GM23338 (cell line): Measurements from ENCODE around the gene FKBP2. TPM values are rescaled to one million over a fixed set of nuclear protein-coding genes. Genes with fewer than 3 reads are reported as not detected.

Source experiments
- ATAC-seq: fragments of 200-7000 bp; cut with Tn5 transposase; 3 replicates; pipeline ENCODE4 v1.9.1; 2020
- DNase-seq: peaks from one replicate; pipeline ENCODE4 v3.0.0-alpha.2; 2015; ENCODE audit warnings: low spot score
- H2AFZ ChIP-seq: fragments of 200-600 bp; sonication (generic); 2 replicates; pipeline ENCODE4 v1.8.0; 2016; ENCODE audit warnings: antibody characterized with exemption, mild to moderate bottlenecking, moderate library complexity
- H3F3A ChIP-seq: fragments of 200-600 bp; sonication (generic); replicated peaks from 2 replicates; pipeline ENCODE4 v1.8.0; 2017; ENCODE audit warnings: antibody characterized with exemption, mixed run types, low read depth
- H3K27ac ChIP-seq: fragments of 200-600 bp; sonication (generic); 2 replicates; pipeline ENCODE4 v1.6.1; 2016; ENCODE audit warnings: low read depth
- H3K27me3 ChIP-seq: fragments of 200-600 bp; sonication (generic); 2 replicates; pipeline ENCODE4 v1.8.0; 2016; ENCODE audit warnings: mild to moderate bottlenecking, mixed run types, moderate library complexity; ENCODE audit not compliant: insufficient read depth
- H3K36me3 ChIP-seq: fragments of 200-600 bp; sonication (generic); 2 replicates; pipeline ENCODE4 v1.8.0; 2016; ENCODE audit warnings: mild to moderate bottlenecking; ENCODE audit not compliant: insufficient read depth
- H3K4me1 ChIP-seq: fragments of 200-600 bp; sonication (generic); 2 replicates; pipeline ENCODE4 v1.8.0; 2016; ENCODE audit warnings: mild to moderate bottlenecking, moderate library complexity; ENCODE audit not compliant: insufficient read depth
- H3K4me2 ChIP-seq: fragments of 200-600 bp; sonication (generic); 2 replicates; pipeline ENCODE4 v1.7.1; 2017; ENCODE audit warnings: mixed run types
- H3K4me3 ChIP-seq: fragments of 200-600 bp; sonication (generic); 2 replicates; pipeline ENCODE4 v1.6.1; 2016; ENCODE audit warnings: mixed run types
- H3K79me2 ChIP-seq: fragments of 200-600 bp; sonication (generic); replicated peaks from 2 replicates; pipeline ENCODE4 v1.8.0; 2017; ENCODE audit warnings: mild to moderate bottlenecking; ENCODE audit not compliant: insufficient read depth
- H3K9me2 ChIP-seq: fragments of 200-600 bp; sonication (generic); 2 replicates; pipeline ENCODE4 v1.8.0; 2017; ENCODE audit not compliant: insufficient read depth
- H4K20me1 ChIP-seq: fragments of 200-600 bp; sonication (generic); replicated peaks from 2 replicates; pipeline ENCODE4 v1.8.0; 2017; ENCODE audit warnings: mild to moderate bottlenecking; ENCODE audit not compliant: insufficient read depth
- H3K27ac Mint-ChIP-seq: 2 replicates; pipeline ENCODE4 v1.8.0; 2020; ENCODE audit warnings: inconsistent platforms, mild to moderate bottlenecking, moderate library complexity, mixed read lengths
- H3K27me3 Mint-ChIP-seq: 3 replicates; pipeline ENCODE4 v1.8.0; 2022; ENCODE audit warnings: low read depth, mild to moderate bottlenecking, moderate library complexity, mixed read lengths, inconsistent platforms; ENCODE audit not compliant: insufficient read depth, poor library complexity
- H3K36me3 Mint-ChIP-seq: 3 replicates; pipeline ENCODE4 v1.8.0; 2021; ENCODE audit warnings: low read depth, mild to moderate bottlenecking, inconsistent platforms, moderate library complexity, mixed read lengths
- H3K4me1 Mint-ChIP-seq: 3 replicates; pipeline ENCODE4 v1.8.0; 2020; ENCODE audit warnings: mild to moderate bottlenecking, inconsistent platforms, mixed read lengths
- H3K4me3 Mint-ChIP-seq: 3 replicates; pipeline ENCODE4 v1.8.0; 2021; ENCODE audit warnings: moderate library complexity, mild to moderate bottlenecking, inconsistent platforms, mixed read lengths
- H3K9me3 Mint-ChIP-seq: 3 replicates; pipeline ENCODE4 v1.8.0; 2020; ENCODE audit warnings: moderate library complexity, mild to moderate bottlenecking, inconsistent platforms, mixed read lengths
- CREB1 ChIP-seq: fragments of 250-450 bp; sonication (Bioruptor Pico); IDR thresholded peaks from 2 replicates; pipeline ENCODE4 v1.5.0; 2020; ENCODE audit warnings: low read depth, mild to moderate bottlenecking, moderate library complexity
- EZH2 ChIP-seq: fragments of 200-600 bp; sonication (generic); IDR thresholded peaks from one replicate; pipeline ENCODE4 v1.8.0; 2017; ENCODE audit warnings: antibody characterized with exemption, mild to moderate bottlenecking, low read depth; ENCODE audit not compliant: unreplicated experiment
- EZH2phosphoT487 ChIP-seq: fragments of 200-600 bp; sonication (generic); IDR thresholded peaks from one replicate; pipeline ENCODE4 v1.8.1; 2018; ENCODE audit warnings: antibody characterized with exemption; ENCODE audit not compliant: unreplicated experiment
- JUNB ChIP-seq: IDR thresholded peaks from one replicate; pipeline ENCODE4 v1.6.1; 2016; ENCODE audit warnings: antibody characterized with exemption; ENCODE audit not compliant: unreplicated experiment
- NANOG ChIP-seq: IDR thresholded peaks from 2 replicates; pipeline ENCODE4 v1.6.1; 2016; ENCODE audit warnings: antibody characterized with exemption, borderline replicate concordance
- POLR2AphosphoS5 ChIP-seq: IDR thresholded peaks from 2 replicates; pipeline ENCODE4 v1.6.1; 2016; ENCODE audit warnings: antibody characterized with exemption, low read depth
- STAT1 ChIP-seq: IDR thresholded peaks from one replicate; pipeline ENCODE4 v1.6.1; 2016; ENCODE audit warnings: antibody characterized with exemption; ENCODE audit not compliant: unreplicated experiment
- ZNF114 ChIP-seq: fragments of 250-450 bp; sonication (Bioruptor Pico); IDR thresholded peaks from 2 replicates; pipeline ENCODE4 v1.5.0; 2020; ENCODE audit warnings: mild to moderate bottlenecking, moderate library complexity
- ZNF331 ChIP-seq: fragments of 250-450 bp; sonication (Bioruptor Pico); IDR thresholded peaks from 2 replicates; pipeline ENCODE4 v1.5.0; 2020; ENCODE audit warnings: low read depth, mild to moderate bottlenecking, moderate library complexity
- polyA plus RNA-seq: library from polyadenylated mRNA; unstranded; fragments of >200 nt; fragmentation: Nextera tagmentation; extraction: Ambion mirVana; gene quantifications from 2 replicates; pipeline ENCODE4 v1.2.1, GENCODE V29; 2016
- total RNA-seq: library from RNA; depleted of rRNA; stranded (reverse); fragments of >200 nt; shearing (Covaris generic); gene quantifications from 2 replicates; pipeline ENCODE4 v1.2.3, GENCODE V29; 2014
- TF ChIP-seq, protein P1 (sequence below): IDR thresholded peaks from 2 replicates; pipeline ENCODE4 v1.6.1; 2016; ENCODE audit warnings: antibody characterized with exemption
- TF ChIP-seq, protein P2 (sequence below): IDR thresholded peaks from one replicate; pipeline ENCODE4 v1.6.1; 2018; ENCODE audit warnings: antibody characterized with exemption; ENCODE audit not compliant: unreplicated experiment
- TF ChIP-seq, protein P3 (sequence below), 2 experiments: fragments of 200-600 bp in 1 of 2; sonication (generic) in 1 of 2; conservative IDR thresholded peaks; 2 replicates each; pipeline versions ENCODE4 v1.5.1 to v1.6.1; 2016 to 2017; ENCODE audit warnings: antibody characterized with exemption in 2 of 2, low read depth in 2 of 2, mild to moderate bottlenecking in 2 of 2, moderate library complexity in 1 of 2
- TF ChIP-seq, protein P4 (sequence below): fragments of 250-450 bp; sonication (Bioruptor Pico); IDR thresholded peaks from 2 replicates; pipeline ENCODE4 v1.5.0; 2020; ENCODE audit warnings: mild to moderate bottlenecking, moderate library complexity

Gene FKBP2
- total and polyA plus RNA-seq, 2 experiments from 2014 or later, result 31.4 to 201 TPM

DNA sequence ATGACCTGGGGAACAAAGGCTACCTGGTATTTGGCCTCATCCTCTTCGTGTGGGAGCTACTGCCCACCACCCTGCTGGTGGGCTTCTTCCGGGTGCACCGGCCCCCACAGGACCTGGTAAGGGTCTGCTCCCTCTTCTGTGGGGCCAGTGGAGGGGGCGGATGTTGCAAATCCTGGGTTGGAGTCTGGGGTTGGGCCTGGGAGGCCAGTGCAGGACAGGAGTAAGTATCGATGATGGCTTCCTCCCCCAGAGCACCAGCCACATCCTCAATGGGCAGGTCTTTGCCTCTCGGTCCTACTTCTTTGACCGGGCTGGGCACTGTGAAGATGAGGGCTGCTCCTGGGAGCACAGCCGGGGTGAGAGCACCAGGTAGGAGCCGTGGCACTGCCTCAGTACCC is 47.5 kb downstream of the FKBP2 start:
- Histone ChIP-seq H4K20me1 (peaks cover 1% of the 10 kb centered on the region; the same call in 1 of the 2 replicates), H3K4me2 (no peak overlapping the region), H2AFZ (no peak overlapping the region), H3F3A (peaks cover 13% of the 10 kb centered on the region; the same call in 1 of the 2 replicates), H3K36me3 (no peaks in the 10 kb centered on the region), H3K27ac (no peak overlapping the region), H3K27me3 (peaks cover 55% of the 10 kb centered on the region), H3K79me2 (no peaks in the 10 kb centered on the region), H3K4me1 (peaks cover 8% of the 10 kb centered on the region), H3K9me2 (no peaks in the 10 kb centered on the region), H3K4me3 (no peak overlapping the region)
- H3K4me1 Mint-ChIP-seq, result peaks cover 11% of the 10 kb centered on the region
- ATAC-seq, result no peak
- H3K4me3 Mint-ChIP-seq, result no peak overlapping the region
- peaks cover 50% of the 10 kb centered on the region for H3K27me3 Mint-ChIP-seq
- no peaks in the 10 kb centered on the region; the same call in 1 of the 3 replicates for H3K9me3 Mint-ChIP-seq
- DNase-seq, result no peak
- TF ChIP-seq CREB1 (CRISPR knock-in tag) (no peak), EZH2 (no peak), NANOG (no peak), POLR2AphosphoS5 (no peak), STAT1 (no peak), ZNF114 (CRISPR knock-in tag) (no peak), JUNB (no peak), EZH2phosphoT487 (no peak), ZNF331 (CRISPR knock-in tag) (no peak)
- TF ChIP-seq, protein P1, sequence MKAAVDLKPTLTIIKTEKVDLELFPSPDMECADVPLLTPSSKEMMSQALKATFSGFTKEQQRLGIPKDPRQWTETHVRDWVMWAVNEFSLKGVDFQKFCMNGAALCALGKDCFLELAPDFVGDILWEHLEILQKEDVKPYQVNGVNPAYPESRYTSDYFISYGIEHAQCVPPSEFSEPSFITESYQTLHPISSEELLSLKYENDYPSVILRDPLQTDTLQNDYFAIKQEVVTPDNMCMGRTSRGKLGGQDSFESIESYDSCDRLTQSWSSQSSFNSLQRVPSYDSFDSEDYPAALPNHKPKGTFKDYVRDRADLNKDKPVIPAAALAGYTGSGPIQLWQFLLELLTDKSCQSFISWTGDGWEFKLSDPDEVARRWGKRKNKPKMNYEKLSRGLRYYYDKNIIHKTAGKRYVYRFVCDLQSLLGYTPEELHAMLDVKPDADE, result no peak
- TF ChIP-seq, protein P2, sequence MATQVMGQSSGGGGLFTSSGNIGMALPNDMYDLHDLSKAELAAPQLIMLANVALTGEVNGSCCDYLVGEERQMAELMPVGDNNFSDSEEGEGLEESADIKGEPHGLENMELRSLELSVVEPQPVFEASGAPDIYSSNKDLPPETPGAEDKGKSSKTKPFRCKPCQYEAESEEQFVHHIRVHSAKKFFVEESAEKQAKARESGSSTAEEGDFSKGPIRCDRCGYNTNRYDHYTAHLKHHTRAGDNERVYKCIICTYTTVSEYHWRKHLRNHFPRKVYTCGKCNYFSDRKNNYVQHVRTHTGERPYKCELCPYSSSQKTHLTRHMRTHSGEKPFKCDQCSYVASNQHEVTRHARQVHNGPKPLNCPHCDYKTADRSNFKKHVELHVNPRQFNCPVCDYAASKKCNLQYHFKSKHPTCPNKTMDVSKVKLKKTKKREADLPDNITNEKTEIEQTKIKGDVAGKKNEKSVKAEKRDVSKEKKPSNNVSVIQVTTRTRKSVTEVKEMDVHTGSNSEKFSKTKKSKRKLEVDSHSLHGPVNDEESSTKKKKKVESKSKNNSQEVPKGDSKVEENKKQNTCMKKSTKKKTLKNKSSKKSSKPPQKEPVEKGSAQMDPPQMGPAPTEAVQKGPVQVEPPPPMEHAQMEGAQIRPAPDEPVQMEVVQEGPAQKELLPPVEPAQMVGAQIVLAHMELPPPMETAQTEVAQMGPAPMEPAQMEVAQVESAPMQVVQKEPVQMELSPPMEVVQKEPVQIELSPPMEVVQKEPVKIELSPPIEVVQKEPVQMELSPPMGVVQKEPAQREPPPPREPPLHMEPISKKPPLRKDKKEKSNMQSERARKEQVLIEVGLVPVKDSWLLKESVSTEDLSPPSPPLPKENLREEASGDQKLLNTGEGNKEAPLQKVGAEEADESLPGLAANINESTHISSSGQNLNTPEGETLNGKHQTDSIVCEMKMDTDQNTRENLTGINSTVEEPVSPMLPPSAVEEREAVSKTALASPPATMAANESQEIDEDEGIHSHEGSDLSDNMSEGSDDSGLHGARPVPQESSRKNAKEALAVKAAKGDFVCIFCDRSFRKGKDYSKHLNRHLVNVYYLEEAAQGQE, result no peak
- TF ChIP-seq, protein P3, sequence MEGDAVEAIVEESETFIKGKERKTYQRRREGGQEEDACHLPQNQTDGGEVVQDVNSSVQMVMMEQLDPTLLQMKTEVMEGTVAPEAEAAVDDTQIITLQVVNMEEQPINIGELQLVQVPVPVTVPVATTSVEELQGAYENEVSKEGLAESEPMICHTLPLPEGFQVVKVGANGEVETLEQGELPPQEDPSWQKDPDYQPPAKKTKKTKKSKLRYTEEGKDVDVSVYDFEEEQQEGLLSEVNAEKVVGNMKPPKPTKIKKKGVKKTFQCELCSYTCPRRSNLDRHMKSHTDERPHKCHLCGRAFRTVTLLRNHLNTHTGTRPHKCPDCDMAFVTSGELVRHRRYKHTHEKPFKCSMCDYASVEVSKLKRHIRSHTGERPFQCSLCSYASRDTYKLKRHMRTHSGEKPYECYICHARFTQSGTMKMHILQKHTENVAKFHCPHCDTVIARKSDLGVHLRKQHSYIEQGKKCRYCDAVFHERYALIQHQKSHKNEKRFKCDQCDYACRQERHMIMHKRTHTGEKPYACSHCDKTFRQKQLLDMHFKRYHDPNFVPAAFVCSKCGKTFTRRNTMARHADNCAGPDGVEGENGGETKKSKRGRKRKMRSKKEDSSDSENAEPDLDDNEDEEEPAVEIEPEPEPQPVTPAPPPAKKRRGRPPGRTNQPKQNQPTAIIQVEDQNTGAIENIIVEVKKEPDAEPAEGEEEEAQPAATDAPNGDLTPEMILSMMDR (conservative IDR thresholded peaks at IDR 0.05; ENCODE audit: low read depth in 2 of 2), result no peak
- TF ChIP-seq, protein P4, sequence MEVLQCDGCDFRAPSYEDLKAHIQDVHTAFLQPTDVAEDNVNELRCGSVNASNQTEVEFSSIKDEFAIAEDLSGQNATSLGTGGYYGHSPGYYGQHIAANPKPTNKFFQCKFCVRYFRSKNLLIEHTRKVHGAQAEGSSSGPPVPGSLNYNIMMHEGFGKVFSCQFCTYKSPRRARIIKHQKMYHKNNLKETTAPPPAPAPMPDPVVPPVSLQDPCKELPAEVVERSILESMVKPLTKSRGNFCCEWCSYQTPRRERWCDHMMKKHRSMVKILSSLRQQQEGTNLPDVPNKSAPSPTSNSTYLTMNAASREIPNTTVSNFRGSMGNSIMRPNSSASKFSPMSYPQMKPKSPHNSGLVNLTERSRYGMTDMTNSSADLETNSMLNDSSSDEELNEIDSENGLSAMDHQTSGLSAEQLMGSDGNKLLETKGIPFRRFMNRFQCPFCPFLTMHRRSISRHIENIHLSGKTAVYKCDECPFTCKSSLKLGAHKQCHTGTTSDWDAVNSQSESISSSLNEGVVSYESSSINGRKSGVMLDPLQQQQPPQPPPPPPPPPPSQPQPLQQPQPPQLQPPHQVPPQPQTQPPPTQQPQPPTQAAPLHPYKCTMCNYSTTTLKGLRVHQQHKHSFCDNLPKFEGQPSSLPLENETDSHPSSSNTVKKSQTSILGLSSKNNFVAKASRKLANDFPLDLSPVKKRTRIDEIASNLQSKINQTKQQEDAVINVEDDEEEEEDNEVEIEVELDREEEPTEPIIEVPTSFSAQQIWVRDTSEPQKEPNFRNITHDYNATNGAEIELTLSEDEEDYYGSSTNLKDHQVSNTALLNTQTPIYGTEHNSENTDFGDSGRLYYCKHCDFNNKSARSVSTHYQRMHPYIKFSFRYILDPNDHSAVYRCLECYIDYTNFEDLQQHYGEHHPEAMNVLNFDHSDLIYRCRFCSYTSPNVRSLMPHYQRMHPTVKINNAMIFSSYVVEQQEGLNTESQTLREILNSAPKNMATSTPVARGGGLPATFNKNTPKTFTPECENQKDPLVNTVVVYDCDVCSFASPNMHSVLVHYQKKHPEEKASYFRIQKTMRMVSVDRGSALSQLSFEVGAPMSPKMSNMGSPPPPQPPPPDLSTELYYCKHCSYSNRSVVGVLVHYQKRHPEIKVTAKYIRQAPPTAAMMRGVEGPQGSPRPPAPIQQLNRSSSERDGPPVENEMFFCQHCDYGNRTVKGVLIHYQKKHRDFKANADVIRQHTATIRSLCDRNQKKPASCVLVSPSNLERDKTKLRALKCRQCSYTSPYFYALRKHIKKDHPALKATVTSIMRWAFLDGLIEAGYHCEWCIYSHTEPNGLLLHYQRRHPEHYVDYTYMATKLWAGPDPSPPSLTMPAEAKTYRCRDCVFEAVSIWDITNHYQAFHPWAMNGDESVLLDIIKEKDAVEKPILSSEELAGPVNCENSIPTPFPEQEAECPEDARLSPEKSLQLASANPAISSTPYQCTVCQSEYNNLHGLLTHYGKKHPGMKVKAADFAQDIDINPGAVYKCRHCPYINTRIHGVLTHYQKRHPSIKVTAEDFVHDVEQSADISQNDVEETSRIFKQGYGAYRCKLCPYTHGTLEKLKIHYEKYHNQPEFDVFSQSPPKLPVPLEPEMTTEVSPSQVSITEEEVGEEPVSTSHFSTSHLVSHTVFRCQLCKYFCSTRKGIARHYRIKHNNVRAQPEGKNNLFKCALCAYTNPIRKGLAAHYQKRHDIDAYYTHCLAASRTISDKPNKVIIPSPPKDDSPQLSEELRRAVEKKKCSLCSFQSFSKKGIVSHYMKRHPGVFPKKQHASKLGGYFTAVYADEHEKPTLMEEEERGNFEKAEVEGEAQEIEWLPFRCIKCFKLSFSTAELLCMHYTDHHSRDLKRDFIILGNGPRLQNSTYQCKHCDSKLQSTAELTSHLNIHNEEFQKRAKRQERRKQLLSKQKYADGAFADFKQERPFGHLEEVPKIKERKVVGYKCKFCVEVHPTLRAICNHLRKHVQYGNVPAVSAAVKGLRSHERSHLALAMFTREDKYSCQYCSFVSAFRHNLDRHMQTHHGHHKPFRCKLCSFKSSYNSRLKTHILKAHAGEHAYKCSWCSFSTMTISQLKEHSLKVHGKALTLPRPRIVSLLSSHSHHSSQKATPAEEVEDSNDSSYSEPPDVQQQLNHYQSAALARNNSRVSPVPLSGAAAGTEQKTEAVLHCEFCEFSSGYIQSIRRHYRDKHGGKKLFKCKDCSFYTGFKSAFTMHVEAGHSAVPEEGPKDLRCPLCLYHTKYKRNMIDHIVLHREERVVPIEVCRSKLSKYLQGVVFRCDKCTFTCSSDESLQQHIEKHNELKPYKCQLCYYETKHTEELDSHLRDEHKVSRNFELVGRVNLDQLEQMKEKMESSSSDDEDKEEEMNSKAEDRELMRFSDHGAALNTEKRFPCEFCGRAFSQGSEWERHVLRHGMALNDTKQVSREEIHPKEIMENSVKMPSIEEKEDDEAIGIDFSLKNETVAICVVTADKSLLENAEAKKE, result no peak
- H3K27ac Mint-ChIP-seq, result no peak overlapping the region
- H3K36me3 Mint-ChIP-seq, result no peaks in the 10 kb centered on the region; the same call in 2 of the 3 replicates
